ENCODE measurements around the gene TTC38.

TTC38 gene

DNA sequence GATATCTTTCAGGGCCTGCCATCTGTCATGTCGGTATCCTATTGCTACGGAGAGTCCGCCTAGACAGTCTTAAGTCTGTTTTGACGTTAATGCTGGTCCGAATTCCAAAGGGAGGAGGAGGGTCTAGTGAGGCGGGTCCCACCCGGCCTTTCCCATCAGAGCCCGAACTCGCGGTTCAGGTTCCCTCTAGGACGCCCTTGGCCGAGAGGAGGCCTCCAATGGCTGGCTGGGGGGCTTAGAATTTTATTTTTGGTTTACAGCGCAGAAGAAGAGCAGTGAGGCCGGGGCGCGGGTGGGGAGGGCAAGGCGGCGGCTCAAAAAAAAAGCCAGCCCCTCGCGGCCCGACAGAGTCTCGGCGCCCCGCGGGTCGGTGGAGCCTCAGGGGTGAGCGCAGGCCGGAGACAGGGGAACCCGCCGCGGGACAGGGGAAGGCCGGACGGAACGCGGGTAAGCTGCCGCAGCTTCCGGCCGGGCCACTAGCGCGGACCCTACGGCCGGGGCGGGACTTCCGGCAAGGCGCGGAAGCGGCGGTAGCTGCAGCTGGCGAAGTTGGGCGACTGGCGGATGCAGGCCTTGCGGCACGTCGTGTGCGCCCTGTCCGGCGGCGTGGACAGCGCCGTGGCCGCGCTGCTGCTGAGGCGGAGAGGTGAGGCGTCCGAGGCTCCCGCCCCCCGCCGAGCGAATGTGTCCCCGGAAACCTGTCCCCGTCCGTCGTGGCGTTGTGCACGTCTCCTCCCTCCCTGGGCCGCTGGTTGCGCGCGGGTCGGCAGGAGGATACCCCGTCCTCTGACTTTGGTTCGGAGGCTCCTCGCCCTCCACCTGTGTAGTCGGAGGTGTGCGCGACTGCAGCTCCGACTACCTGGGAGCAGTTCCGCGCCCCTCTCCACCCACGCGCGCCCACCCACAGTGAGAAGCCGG, 67.7 kb downstream of the TTC38 start, which contains the start of gene TRMU:
TRMU (plus strand) TSS at position 514 of the 918 bp plus-strand sequence; CDS start at position 565, 51 bp downstream.
- no peak for FAIRE-seq

GRCh38 chr22:46336119-46337078, 68.6 kb downstream of the TTC38 start:
- no peak for FAIRE-seq

DNA sequence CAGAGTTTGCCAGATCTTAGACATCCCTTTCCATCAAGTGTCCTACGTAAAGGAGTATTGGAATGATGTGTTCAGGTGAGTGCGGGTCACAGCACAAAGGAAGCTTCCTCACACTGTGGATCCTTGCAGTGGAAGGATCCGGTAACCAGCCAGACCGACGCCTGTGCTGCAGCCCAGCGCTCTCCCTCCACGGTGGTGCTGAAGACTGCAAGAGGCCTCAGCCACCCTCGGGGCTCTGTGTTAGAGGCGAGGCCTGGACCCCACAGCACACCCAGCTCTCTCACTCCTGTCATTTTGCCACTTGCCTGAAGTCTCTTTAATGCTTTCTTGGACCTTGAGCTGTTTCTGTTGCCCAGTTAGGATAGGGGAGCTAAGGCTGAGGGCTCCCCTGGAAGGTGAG, 70.1 kb downstream of the TTC38 start:
- FAIRE-seq, result no peak

DNA sequence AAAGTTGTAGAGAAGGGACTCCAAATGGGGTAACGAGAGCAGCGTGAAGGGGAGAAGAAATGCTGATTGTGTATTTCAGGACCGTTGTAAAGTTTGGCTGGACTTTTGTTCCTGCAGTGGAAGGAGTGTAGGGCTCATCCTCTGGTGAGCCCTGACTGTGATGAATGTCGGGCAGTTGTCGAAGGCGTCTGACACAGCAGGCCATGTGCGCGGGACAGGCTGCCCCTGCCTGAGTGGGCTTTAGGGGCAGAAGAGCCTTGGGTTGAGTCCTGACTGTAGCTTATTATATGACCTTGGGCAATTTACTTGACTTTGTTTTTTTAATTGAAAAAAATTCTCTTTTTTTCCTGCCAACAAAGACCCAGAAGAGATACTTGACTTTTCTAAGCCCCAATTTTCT, 70.8 kb downstream of the TTC38 start:
- FAIRE-seq, result no peak

GRCh38 chr22:46339956-46340355, 72.1 kb downstream of the TTC38 start:
- no peak for FAIRE-seq

GRCh38 chr22:46340676-46341075, 72.9 kb downstream of the TTC38 start:
- no peak for FAIRE-seq

Measured in TTC549 (cell line).